Duodenal mucosa (tissue), 2 donors: ENCODE measurements around the gene ADGRG6.

Experiments used
- H3K27ac ChIP-seq: one replicate; pipeline ENCODE4 v1.7.0; 2013; ENCODE audit warnings: low read depth, low read length
- H3K27me3 ChIP-seq, 2 donors: one replicate each; pipeline ENCODE4 v1.7.0; 2013; ENCODE audit warnings: low read length in 2 of 2, control low read depth in 1 of 2; ENCODE audit not compliant: insufficient read depth in 2 of 2, control insufficient read depth in 1 of 2
- H3K36me3 ChIP-seq, 2 donors: one replicate each; pipeline ENCODE4 v1.7.0; 2013; ENCODE audit warnings: low read length in 2 of 2, control low read depth in 1 of 2; ENCODE audit not compliant: insufficient read depth in 2 of 2, control insufficient read depth in 1 of 2
- H3K4me1 ChIP-seq, 2 donors: one replicate each; pipeline ENCODE4 v1.7.0; 2013; ENCODE audit warnings: low read length in 2 of 2, control low read depth in 1 of 2; ENCODE audit not compliant: insufficient read depth in 2 of 2, control insufficient read depth in 1 of 2
- H3K4me3 ChIP-seq, 2 donors: one replicate each; pipeline ENCODE4 v1.7.0; 2013; ENCODE audit warnings: low read length in 2 of 2, low read depth in 1 of 2
- H3K9ac ChIP-seq, 2 donors: one replicate each; pipeline ENCODE4 v1.7.0; 2013; ENCODE audit warnings: low read length in 2 of 2, low read depth in 1 of 2
- H3K9me3 ChIP-seq, 2 donors: one replicate each; pipeline ENCODE4 v1.7.0; 2013; ENCODE audit warnings: low read length in 2 of 2, control low read depth in 1 of 2; ENCODE audit not compliant: control insufficient read depth in 1 of 2

ADGRG6 gene

GRCh38 chr6:142369266-142369665, 67.5 kb downstream of the ADGRG6 start:
- H3K9ac ChIP-seq, result no peak overlapping the region

GRCh38 chr6:142372348-142372747, 70.5 kb downstream of the ADGRG6 start:
- no peaks in the 10 kb centered on the region for H3K27me3 ChIP-seq
- H3K4me1 ChIP-seq, result peaks cover 6 to 27% of the 10 kb centered on the region in 2 donors
- no peaks in the 10 kb centered on the region for H3K36me3 ChIP-seq
- H3K9me3 ChIP-seq, result no peaks in the 10 kb centered on the region
- no peak overlapping the region for H3K9ac ChIP-seq
- no peak overlapping the region for H3K4me3 ChIP-seq
- no peak overlapping the region for H3K27ac ChIP-seq

More at GRCh38 chr6:142369266-142369665, 67.5 kb downstream of the ADGRG6 start:
- no peaks in the 10 kb centered on the region for H3K36me3 ChIP-seq
- H3K27ac ChIP-seq, result no peak overlapping the region
- H3K4me3 ChIP-seq, result no peak overlapping the region
- no peaks in the 10 kb centered on the region for H3K9me3 ChIP-seq
- H3K4me1 ChIP-seq, result peaks cover 0 to 15% of the 10 kb centered on the region in 2 donors
- no peaks in the 10 kb centered on the region for H3K27me3 ChIP-seq

- Histone ChIP-seq H3K9me3 (no peaks in the 10 kb centered on the region), H3K27ac (no peak overlapping the region), H3K27me3 (no peaks in the 10 kb centered on the region), H3K4me1 (peaks cover 12 to 34% of the 10 kb centered on the region in 2 donors), H3K36me3 (no peaks in the 10 kb centered on the region), H3K9ac (no peak overlapping the region), H3K4me3 (no peak overlapping the region)
Measured at GRCh38 chr6:142373268-142374090, 71.7 kb downstream of the ADGRG6 start.

GRCh38 chr6:142374091-142374770, 72.4 kb downstream of the ADGRG6 start:
- Histone ChIP-seq H3K27ac (no peak overlapping the region), H3K27me3 (no peaks in the 10 kb centered on the region), H3K4me1 (peaks cover 12 to 35% of the 10 kb centered on the region in 2 donors), H3K9ac (no peak overlapping the region), H3K9me3 (no peaks in the 10 kb centered on the region), H3K36me3 (no peaks in the 10 kb centered on the region), H3K4me3 (no peak overlapping the region)

GRCh38 chr6:142374965-142375733, 73.3 kb downstream of the ADGRG6 start:
- Histone ChIP-seq H3K4me3 (no peak overlapping the region), H3K4me1 (peaks cover 12 to 35% of the 10 kb centered on the region in 2 donors), H3K27me3 (no peaks in the 10 kb centered on the region), H3K9me3 (no peaks in the 10 kb centered on the region), H3K9ac (no peak overlapping the region), H3K36me3 (no peaks in the 10 kb centered on the region), H3K27ac (no peak overlapping the region)

- Histone ChIP-seq H3K4me3 (no peak overlapping the region), H3K27ac (no peak overlapping the region), H3K36me3 (no peaks in the 10 kb centered on the region), H3K9ac (no peak overlapping the region), H3K4me1 (peaks cover 12 to 35% of the 10 kb centered on the region in 2 donors), H3K9me3 (no peaks in the 10 kb centered on the region), H3K27me3 (no peaks in the 10 kb centered on the region)
Measured at GRCh38 chr6:142376115-142376514, 74.3 kb downstream of the ADGRG6 start.

GRCh38 chr6:142376800-142377496, 75.1 kb downstream of the ADGRG6 start:
- Histone ChIP-seq H3K36me3 (no peaks in the 10 kb centered on the region), H3K4me1 (peaks cover 12 to 35% of the 10 kb centered on the region in 2 donors), H3K9ac (no peak overlapping the region), H3K27me3 (no peaks in the 10 kb centered on the region), H3K4me3 (no peak overlapping the region), H3K27ac (no peak overlapping the region), H3K9me3 (no peaks in the 10 kb centered on the region)

GRCh38 chr6:142377497-142377848, 75.7 kb downstream of the ADGRG6 start:
- H3K4me1 ChIP-seq, result peaks cover 12 to 30% of the 10 kb centered on the region in 2 donors
- H3K4me3 ChIP-seq, result no peak overlapping the region
- H3K9ac ChIP-seq, result no peak overlapping the region
- H3K27ac ChIP-seq, result no peak overlapping the region
- H3K36me3 ChIP-seq, result no peaks in the 10 kb centered on the region
- no peaks in the 10 kb centered on the region for H3K9me3 ChIP-seq
- no peaks in the 10 kb centered on the region for H3K27me3 ChIP-seq

- Histone ChIP-seq H3K9me3 (no peaks in the 10 kb centered on the region), H3K27ac (no peak overlapping the region), H3K27me3 (no peaks in the 10 kb centered on the region), H3K36me3 (no peaks in the 10 kb centered on the region), H3K4me3 (no peak overlapping the region), H3K9ac (no peak overlapping the region), H3K4me1 (peaks cover 12 to 22% of the 10 kb centered on the region in 2 donors)
Measured at GRCh38 chr6:142378138-142378875, 76.5 kb downstream of the ADGRG6 start.
